Adrenal gland (tissue), 5 donors: ENCODE data around the gene THEM5.

Source experiments
- POLR2A ChIP-seq, 2 donors: fragments of 450-650 bp; IDR thresholded peaks; one replicate each; pipeline ENCODE4 v1.6.1; 2017; ENCODE audit warnings: antibody characterized with exemption in 2 of 2, mild to moderate bottlenecking in 2 of 2, moderate library complexity in 1 of 2
- TF ChIP-seq, protein P1 (sequence below), 6 experiments: fragments of 450-650 bp in 4 of 6; fragments of 200-600 bp in 2 of 6; sonication (generic) in 1 of 6; IDR thresholded peaks; 1 replicate in 5 of 6; 2 replicates in 1 of 6; pipeline versions ENCODE4 v1.5.1 to v1.8.0; 2016 to 2021; ENCODE audit warnings: antibody characterized with exemption in 6 of 6, mild to moderate bottlenecking in 2 of 6, moderate library complexity in 1 of 6
- donor health status: DM: no; HTN: no; CAD: no.

DNA sequence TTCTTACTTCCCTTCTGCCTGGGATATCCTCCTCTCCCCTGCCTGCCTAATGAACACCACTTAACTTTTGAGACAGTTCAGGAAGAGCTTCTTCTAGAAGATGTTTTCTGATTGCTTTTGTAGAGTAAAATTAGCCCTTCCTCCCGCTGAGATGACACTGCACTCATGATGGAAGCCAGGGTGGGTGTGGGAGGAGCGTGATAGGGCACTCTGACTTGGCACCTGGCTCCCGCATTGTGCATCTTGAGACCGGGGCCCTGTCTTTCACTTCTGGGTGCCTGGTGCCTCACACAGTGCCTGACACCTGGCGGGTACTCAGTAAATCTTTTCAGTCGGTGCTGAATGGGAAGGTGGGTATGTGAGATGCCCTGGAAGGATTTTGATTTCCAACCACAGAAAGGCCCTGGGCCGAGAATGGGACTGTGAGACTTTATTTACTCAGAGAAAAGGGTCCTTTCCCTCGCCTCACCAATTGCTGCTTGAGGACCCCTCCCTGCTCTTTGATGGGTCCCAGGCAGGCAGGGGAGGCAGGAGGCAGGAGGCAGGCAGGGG lies 6.8 kb downstream of the THEM5 start:
- TF ChIP-seq, protein P1, sequence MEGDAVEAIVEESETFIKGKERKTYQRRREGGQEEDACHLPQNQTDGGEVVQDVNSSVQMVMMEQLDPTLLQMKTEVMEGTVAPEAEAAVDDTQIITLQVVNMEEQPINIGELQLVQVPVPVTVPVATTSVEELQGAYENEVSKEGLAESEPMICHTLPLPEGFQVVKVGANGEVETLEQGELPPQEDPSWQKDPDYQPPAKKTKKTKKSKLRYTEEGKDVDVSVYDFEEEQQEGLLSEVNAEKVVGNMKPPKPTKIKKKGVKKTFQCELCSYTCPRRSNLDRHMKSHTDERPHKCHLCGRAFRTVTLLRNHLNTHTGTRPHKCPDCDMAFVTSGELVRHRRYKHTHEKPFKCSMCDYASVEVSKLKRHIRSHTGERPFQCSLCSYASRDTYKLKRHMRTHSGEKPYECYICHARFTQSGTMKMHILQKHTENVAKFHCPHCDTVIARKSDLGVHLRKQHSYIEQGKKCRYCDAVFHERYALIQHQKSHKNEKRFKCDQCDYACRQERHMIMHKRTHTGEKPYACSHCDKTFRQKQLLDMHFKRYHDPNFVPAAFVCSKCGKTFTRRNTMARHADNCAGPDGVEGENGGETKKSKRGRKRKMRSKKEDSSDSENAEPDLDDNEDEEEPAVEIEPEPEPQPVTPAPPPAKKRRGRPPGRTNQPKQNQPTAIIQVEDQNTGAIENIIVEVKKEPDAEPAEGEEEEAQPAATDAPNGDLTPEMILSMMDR (IDR thresholded peaks at IDR 0.05): no peak
- TF ChIP-seq POLR2A (IDR thresholded peaks at IDR 0.05): no peak
